IPS-15b (cell line): Measurements from ENCODE around the gene IZUMO1.
A peak's percentile ranks its signal among the peaks of the same experiment; 100 is the strongest.
"Not testable (repeated sequence)": the region's sequence is repeated elsewhere in the genome, so short reads cannot be mapped to it uniquely, and the experiment has no call there.

Source experiments
- H3K27me3 ChIP-seq: one replicate; pipeline ENCODE4 v1.6.1; 2013; ENCODE audit warnings: low read length; ENCODE audit not compliant: control insufficient read depth, insufficient read depth
- H3K36me3 ChIP-seq: one replicate; pipeline ENCODE4 v1.6.1; 2013; ENCODE audit warnings: low read length; ENCODE audit not compliant: control insufficient read depth, insufficient read depth
- H3K4me1 ChIP-seq: one replicate; pipeline ENCODE4 v1.6.1; 2013; ENCODE audit warnings: mild to moderate bottlenecking, low read length; ENCODE audit not compliant: control insufficient read depth, insufficient read depth
- H3K4me3 ChIP-seq: one replicate; pipeline ENCODE4 v1.5.1; 2013; ENCODE audit warnings: low read depth, low read length
- H3K9ac ChIP-seq: one replicate; pipeline ENCODE4 v1.6.1; 2013; ENCODE audit warnings: low read depth, mild to moderate bottlenecking, low read length
- H3K9me3 ChIP-seq: one replicate; pipeline ENCODE4 v1.6.1; 2013; ENCODE audit warnings: mild to moderate bottlenecking, low read length; ENCODE audit not compliant: control insufficient read depth, insufficient read depth

IZUMO1 gene

DNA sequence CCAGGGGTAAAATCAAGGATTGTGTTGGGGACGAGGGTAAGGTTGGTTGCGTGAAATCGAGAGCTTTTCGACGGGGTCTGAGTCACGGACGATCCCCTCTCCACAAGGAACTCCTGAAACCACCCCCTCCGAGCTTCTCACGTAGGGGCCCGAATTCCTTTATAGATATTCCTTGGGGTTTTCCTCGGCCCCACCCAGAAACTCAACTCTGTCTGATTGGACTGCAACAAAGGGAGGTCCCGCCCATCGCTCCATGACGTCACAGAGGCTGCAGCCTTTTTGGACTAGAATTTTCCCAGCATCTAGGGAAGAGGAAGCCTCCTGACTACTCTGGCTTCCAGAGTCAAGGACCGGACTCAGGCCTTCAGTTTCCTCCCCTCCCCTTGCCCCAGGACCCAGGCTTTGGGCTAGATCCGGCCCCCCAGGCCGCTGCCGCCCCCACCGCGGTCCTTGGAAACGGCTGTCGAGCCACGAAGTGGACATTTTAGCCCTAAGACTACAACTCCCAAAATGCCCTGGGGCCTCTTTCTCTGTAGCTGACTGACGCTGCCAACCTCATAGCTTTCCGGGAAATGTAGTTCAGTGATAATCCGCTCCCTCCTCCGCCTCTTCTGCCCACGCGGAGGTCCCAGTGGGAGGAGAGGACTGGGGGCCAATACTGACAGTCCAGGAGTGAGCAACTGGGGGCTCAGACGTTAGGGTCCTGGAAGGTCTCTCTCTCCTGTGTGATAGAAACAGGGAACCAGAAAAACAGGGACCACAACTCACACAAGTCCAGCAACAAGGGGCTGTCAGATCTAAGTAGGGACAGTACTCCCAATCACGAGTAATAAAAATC is at the start of gene IZUMO1:
Gene IZUMO1 (minus strand): TSS at position 172 of the 838 bp plus-strand sequence. CDS start 1,050 bp downstream, outside the sequence.
- Histone ChIP-seq H3K9me3 (no peaks in the 10 kb centered on the region), H3K9ac (peak within 1 kb of the TSS; percentile 6), H3K36me3 (peaks cover 16% of the 10 kb centered on the region), H3K27me3 (no peaks in the 10 kb centered on the region), H3K4me3 (peak within 1 kb of the TSS; percentile 55), H3K4me1 (peaks cover 9% of the 10 kb centered on the region)

DNA sequence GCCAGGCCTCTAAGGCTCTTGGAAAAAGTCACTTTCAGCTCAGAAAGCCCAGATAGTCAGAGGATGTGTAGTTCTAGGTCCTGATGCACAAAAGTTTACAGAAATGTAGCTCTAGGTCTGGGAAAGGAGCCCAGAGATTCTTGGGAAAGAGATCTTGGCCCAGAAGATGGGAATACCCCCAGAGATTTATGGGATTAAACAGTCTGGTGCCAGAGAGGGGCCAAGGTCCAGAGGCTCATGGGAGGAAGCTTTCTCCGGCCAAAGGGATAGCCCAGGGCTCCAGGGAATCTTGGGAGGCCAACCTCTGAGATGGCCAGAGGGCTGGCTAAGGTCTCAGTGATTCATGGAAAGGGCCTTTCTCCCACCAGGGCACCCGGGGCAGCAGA is 49.0 kb upstream of the IZUMO1 start:
- no peak overlapping the region for H3K9ac ChIP-seq
- no peak overlapping the region for H3K4me3 ChIP-seq
- H3K9me3 ChIP-seq = no peaks in the 10 kb centered on the region
- H3K36me3 ChIP-seq = peaks cover 7% of the 10 kb centered on the region
- peaks cover 3% of the 10 kb centered on the region for H3K4me1 ChIP-seq
- H3K27me3 ChIP-seq = no peaks in the 10 kb centered on the region

DNA sequence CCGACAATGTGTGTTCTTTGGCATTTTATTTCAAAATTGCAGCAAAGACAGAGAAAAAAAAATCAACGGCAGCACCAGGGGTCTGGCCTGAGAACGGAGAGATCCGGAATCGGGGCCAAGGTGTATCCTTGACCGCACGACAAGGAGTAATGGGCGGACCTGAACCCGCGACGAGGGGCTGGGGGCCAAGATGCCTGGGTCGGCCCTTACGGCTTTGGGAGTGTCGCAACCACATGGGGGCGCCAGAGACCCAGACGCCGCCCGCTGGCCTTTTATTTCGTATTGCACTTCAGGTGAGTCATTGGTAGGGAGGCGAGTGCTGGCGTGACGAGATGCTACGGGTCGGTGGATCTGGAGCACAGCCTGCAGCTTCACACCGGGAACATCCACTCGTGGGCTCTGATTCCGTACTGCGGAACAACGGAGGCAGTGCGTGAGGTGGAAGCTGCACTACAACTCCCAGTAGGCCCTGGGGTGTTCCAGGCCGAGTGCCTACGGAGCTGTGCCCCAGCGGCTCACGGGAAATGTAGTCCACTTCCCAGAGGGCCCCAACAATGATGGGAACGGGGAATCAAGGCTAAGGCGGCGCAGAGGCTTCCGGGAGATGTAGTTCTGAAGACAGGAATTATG is 48.5 kb upstream of the IZUMO1 start:
- peaks cover 3% of the 10 kb centered on the region for H3K4me1 ChIP-seq
- H3K4me3 ChIP-seq = peak overlapping the region; percentile 94
- H3K9ac ChIP-seq = peak overlapping the region; percentile 71
- no peaks in the 10 kb centered on the region for H3K27me3 ChIP-seq
- H3K36me3 ChIP-seq = peaks cover 7% of the 10 kb centered on the region
- no peaks in the 10 kb centered on the region for H3K9me3 ChIP-seq

DNA sequence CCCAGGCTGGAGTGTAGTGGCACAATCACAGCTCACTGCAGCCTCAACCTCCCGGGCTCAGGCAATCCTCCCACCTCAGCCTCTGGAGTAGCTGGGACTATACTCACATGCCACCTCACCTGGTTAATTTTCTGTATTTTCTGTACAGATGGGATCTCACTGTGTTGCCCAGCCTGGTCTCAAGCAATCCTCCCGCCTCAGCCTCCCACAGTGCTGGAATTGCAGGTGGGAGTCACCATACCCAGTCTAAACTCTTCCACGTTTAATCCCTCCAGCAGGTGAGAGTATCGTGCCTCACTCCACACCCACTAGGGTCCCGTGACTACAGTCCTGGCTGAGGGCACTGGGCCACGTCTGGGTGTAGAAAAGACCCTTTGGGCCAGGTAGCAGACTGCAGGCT is 47.6 kb upstream of the IZUMO1 start:
- Histone ChIP-seq H3K9ac (no peak overlapping the region), H3K4me1 (peaks cover 2% of the 10 kb centered on the region), H3K4me3 (no peak overlapping the region), H3K27me3 (no peaks in the 10 kb centered on the region), H3K9me3 (no peaks in the 10 kb centered on the region), H3K36me3 (peaks cover 7% of the 10 kb centered on the region)

DNA sequence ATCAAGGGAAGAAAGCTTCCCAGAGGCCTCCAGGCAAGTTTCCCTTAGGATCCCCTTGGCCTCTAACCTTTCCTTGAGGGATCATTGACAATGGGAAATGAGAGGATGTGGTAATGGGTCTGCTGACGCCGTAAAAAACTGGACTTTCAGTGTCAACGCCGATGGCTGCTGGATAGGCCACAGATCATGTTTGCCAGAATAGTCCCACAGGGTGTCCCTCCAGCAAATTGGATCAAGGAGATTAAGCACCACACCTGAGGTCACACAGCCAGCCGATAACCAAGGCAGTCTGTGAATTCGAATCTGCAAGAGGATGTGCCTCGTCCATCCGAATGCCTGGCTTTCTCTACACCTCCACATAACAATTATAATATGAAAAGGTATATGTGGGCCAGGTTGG is 46.6 kb upstream of the IZUMO1 start:
- H3K9ac ChIP-seq = peak overlapping the region; percentile 3
- no peaks in the 10 kb centered on the region for H3K27me3 ChIP-seq
- H3K9me3 ChIP-seq = no peaks in the 10 kb centered on the region
- H3K4me1 ChIP-seq = no peaks in the 10 kb centered on the region
- H3K36me3 ChIP-seq = peaks cover 7% of the 10 kb centered on the region
- no peak overlapping the region for H3K4me3 ChIP-seq

DNA sequence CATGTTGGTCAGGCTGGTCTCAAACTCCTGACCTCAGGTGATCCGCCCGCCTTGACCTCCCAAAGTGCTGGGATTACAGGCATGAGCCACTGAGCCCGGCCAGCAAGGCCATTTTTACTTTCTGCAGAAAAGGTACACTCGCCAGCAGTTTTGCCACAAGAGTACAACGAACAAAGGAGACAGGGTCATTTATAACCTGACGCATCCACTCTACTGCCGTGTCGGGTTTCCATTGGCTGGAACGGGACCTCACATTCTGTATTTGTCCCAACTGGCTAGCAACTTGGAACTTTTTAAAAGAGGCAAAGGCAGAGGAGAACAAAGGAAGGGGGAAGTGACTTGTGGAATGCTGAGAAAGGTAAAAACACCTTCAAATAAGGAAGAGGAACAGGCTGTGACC is 40.6 kb upstream of the IZUMO1 start:
- not testable (repeated sequence) for H3K36me3 ChIP-seq, H3K4me3 ChIP-seq, H3K27me3 ChIP-seq, H3K4me1 ChIP-seq, H3K9me3 ChIP-seq, H3K9ac ChIP-seq

DNA sequence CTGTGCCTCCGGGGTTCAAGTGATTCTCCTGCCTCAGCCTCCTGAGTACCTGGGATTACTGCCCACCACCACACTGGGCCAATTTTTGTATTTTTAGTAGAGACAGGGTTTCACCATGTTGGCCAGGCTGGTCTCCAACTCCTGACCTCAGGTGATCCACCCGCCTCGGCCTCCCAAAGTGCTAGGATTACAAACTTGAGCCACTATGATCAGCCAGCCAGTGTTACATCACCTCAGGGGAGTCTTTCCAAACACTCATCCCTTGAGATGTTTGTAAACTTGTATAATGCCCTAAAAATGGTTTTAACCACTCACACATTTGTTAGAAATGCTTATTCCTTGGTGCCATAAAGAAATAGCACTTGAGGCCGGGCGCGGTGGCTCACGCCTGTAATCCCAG is 39.7 kb upstream of the IZUMO1 start:
- H3K9ac ChIP-seq, H3K27me3 ChIP-seq: not testable (repeated sequence)

DNA sequence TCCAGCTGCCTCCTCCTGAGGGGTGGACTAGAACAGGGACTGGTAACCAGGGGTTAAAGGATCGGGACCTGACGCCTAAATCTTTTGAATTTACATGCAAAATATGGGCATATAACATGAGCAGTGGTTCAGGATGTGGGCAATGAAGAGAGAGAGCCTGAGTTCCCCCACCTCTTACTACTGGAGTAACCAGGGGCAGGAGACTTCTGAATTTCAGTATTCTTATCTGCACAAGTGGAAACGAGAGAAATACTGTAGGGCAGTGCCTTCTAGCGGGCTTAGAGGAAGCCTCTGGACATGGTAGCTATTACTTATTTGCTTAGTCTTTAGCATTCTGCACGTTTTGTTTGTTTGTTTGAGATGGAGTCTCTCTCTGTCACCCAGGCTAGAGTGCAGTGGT is 37.8 kb upstream of the IZUMO1 start:
- Histone ChIP-seq H3K27me3 (peaks cover 4% of the 10 kb centered on the region), H3K4me3 (no peak overlapping the region), H3K9me3 (no peaks in the 10 kb centered on the region), H3K4me1 (no peaks in the 10 kb centered on the region), H3K9ac (no peak overlapping the region), H3K36me3 (no peaks in the 10 kb centered on the region)

More for the DNA sequence above, 39.7 kb upstream of the IZUMO1 start:
- not testable (repeated sequence) for H3K9me3 ChIP-seq, H3K4me3 ChIP-seq, H3K4me1 ChIP-seq, H3K36me3 ChIP-seq

DNA sequence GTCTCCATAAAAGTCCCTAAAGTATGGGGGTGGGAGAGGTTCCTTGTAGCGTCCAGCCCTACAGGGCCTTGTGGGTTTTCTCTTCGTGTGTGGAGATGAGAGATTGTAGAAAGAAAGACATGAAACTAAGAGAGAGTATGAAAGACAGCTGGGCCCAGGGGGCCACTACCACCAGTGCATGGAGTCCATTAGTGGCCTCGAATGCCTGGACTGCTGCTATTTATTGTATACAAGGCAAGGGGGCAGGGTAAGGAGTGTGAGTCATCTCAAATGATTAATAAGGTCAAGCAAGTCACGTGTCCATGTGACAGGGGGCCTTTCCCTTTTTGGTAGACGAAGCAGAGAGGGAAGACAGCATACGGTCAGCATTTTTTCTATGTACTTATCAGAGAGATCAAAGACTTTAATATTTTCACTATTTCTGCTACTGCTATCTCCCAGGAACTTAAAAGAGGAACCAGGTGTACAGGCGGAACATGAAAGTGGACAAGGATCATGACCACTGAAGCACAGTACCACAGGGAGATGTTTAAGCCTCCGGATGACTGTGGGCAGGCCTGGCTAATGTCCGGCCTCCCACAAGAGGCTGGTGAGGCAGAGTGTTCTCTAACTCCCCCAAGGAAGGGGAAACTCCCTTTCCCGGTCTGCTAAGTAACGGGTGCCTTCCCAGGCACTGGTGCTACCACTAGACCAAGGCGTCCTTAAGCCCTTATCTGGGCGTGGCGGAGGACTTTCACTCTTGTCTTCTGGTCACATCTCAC is 34.1 kb upstream of the IZUMO1 start:
- H3K9me3 ChIP-seq = no peaks in the 10 kb centered on the region

DNA sequence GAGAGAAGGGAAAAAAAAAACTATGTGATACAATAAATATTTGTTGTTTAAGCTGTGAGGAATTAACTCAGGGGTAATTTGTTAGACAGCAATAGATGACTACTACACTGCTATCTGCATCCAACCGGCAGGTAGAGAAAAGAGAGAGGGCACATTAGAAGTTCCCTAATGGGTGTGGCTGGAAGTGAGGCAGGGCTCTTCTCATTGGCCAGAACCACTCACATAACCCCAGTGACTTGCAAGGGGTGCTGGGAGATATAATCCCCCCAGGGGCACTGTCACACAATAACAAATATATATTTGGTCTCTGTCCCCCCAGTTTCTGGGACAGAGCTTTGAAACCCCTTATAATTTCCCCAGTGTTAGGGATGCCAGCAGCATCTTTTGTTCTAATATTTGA is 32.9 kb upstream of the IZUMO1 start:
- H3K4me3 ChIP-seq = no peak overlapping the region
- H3K36me3 ChIP-seq = no peaks in the 10 kb centered on the region
- no peak overlapping the region for H3K9ac ChIP-seq
- no peaks in the 10 kb centered on the region for H3K4me1 ChIP-seq
- no peaks in the 10 kb centered on the region for H3K9me3 ChIP-seq
- H3K27me3 ChIP-seq = peaks cover 4% of the 10 kb centered on the region

More for the DNA sequence above, 34.1 kb upstream of the IZUMO1 start:
- H3K27me3 ChIP-seq = peaks cover 4% of the 10 kb centered on the region
- no peaks in the 10 kb centered on the region for H3K36me3 ChIP-seq
- H3K4me3 ChIP-seq = no peak overlapping the region
- H3K4me1 ChIP-seq = no peaks in the 10 kb centered on the region
- H3K9ac ChIP-seq = no peak overlapping the region

DNA sequence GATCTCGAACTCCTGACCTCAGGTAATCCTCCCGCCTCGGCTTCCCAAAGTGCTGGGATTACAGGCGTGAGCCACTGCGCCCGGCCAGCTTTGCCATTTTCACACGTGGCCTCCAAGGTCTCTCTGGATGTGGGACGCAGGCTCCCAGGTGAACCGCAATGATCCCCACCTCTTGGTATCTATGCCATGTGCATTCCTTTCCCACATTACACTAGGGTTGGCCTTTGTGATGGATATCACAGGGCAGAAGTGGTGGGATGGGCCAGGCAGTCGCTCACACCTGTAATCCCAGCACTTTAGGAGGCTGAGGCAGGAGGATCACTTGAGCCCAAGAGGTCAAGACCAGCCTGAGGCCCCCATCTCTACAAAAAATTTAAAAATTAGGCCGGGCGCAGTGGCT is 31.0 kb upstream of the IZUMO1 start:
- peaks cover 4% of the 10 kb centered on the region for H3K27me3 ChIP-seq
- H3K4me1 ChIP-seq = no peaks in the 10 kb centered on the region
- no peak overlapping the region for H3K4me3 ChIP-seq
- H3K9me3 ChIP-seq = no peaks in the 10 kb centered on the region
- H3K36me3 ChIP-seq = no peaks in the 10 kb centered on the region
- no peak overlapping the region for H3K9ac ChIP-seq
